Measurements from ENCODE around the gene ADAT3.

DNA sequence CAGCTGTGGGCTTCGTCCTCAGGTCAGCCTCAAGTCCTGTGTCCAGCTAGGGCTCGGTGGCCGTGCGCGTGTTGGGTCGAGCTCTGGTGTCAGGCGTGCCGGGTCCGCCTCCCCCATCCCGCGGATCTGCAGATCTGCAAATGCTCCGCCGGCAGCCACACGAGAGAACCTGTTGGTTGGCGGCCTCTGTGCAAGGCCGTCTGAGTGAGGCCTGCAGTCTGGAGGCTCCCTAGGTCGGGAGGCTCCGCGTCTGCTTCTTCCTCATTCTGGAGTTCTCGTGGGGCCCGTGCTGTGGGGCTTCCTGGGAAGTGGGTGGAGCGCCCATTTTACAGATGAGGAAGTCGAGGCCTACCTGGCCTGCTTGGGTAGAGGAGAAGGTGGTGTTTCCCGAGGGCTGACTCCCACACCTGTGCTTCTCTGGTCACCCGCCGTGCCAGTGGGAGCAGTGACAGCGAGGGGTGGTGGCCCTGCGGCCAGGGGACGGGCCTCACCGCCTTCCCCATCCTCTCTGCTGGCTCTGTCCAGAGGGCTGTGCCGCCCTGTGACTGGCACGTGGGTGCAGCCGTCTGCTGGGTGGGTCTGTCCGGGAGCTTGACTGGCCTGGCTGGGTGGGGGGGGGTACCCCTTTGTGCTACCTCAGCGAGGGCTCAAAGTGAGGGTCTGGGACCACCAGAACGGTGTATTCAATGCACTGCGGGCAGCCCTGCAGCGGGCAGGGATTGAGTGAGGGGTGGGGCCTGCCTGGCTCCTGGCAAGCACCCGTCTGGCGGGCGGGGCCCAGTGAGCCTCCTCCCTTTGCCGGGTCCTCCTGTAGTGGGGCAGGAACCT, 39.1 kb downstream of the ADAT3 start:
- TF ChIP-seq, protein P1, sequence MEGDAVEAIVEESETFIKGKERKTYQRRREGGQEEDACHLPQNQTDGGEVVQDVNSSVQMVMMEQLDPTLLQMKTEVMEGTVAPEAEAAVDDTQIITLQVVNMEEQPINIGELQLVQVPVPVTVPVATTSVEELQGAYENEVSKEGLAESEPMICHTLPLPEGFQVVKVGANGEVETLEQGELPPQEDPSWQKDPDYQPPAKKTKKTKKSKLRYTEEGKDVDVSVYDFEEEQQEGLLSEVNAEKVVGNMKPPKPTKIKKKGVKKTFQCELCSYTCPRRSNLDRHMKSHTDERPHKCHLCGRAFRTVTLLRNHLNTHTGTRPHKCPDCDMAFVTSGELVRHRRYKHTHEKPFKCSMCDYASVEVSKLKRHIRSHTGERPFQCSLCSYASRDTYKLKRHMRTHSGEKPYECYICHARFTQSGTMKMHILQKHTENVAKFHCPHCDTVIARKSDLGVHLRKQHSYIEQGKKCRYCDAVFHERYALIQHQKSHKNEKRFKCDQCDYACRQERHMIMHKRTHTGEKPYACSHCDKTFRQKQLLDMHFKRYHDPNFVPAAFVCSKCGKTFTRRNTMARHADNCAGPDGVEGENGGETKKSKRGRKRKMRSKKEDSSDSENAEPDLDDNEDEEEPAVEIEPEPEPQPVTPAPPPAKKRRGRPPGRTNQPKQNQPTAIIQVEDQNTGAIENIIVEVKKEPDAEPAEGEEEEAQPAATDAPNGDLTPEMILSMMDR (IDR thresholded peaks at IDR 0.05; ENCODE audit: low read depth, low read length) = no peak
- TF ChIP-seq EZH2phosphoT487 (IDR thresholded peaks at IDR 0.05; ENCODE audit: low read depth) = no peak
